HepG2 (cell line): ENCODE results near the gene TMEM186. TPM values are rescaled to one million over a fixed set of nuclear protein-coding genes. Genes with fewer than 3 reads are reported as not detected.

Experiments used
- ATF3 ChIP-seq: sonication (generic); formaldehyde crosslinking; IDR thresholded peaks from 2 replicates; pipeline ENCODE4 v1.4.0; 2020; ENCODE audit warnings: missing genetic modification reagents
- ATF4 ChIP-seq, 2 experiments: fragments of 450-650 bp in 1 of 2; sonication (generic) in 1 of 2; formaldehyde crosslinking; IDR thresholded peaks; 2 replicates each; pipeline versions ENCODE4 v1.5.0 to v1.8.0; 2020 to 2022; ENCODE audit warnings: mild to moderate bottlenecking in 1 of 2, missing genetic modification reagents in 1 of 2
- ELF3 ChIP-seq: IDR thresholded peaks from 2 replicates; pipeline ENCODE4 v1.6.1; 2016; ENCODE audit warnings: missing genetic modification reagents, missing compliant biosample characterization
- FOXA1 ChIP-seq, 2 experiments: fragments of 450-650 bp in 1 of 2; sonication (generic) in 1 of 2; formaldehyde crosslinking in 1 of 2; IDR thresholded peaks; 2 replicates each; pipeline versions ENCODE4 v1.4.0 to v1.6.1; 2016 to 2020; ENCODE audit warnings: missing genetic modification reagents in 1 of 2
- FOXC1 ChIP-seq: sonication (generic); formaldehyde crosslinking; IDR thresholded peaks from 2 replicates; pipeline ENCODE4 v1.8.0; 2022; ENCODE audit warnings: mild to moderate bottlenecking, missing genetic modification reagents, borderline replicate concordance
- FOXO1 ChIP-seq: sonication (generic); formaldehyde crosslinking; IDR thresholded peaks from 2 replicates; pipeline ENCODE4 v1.4.0; 2020; ENCODE audit warnings: missing genetic modification reagents
- GMEB2 ChIP-seq: IDR thresholded peaks from 2 replicates; pipeline ENCODE4 v1.6.1; 2016; ENCODE audit warnings: missing biosample characterization, missing genetic modification reagents, low read depth
- HNF4A ChIP-seq: sonication (generic); formaldehyde crosslinking; IDR thresholded peaks from 2 replicates; pipeline ENCODE4 v1.4.0; 2020; ENCODE audit warnings: missing genetic modification reagents
- HNRNPUL1 ChIP-seq: fragments of 200-400 bp; formaldehyde crosslinking; IDR thresholded peaks from 2 replicates; pipeline ENCODE4 v1.6.1; 2017; ENCODE audit warnings: low read depth, mild to moderate bottlenecking, low read length, moderate library complexity
- KMT2A ChIP-seq: sonication (generic); formaldehyde crosslinking; IDR thresholded peaks from 2 replicates; pipeline ENCODE4 v1.4.0; 2020; ENCODE audit warnings: missing genetic modification reagents
- MAFK ChIP-seq, 2 experiments: IDR thresholded peaks in 1 of 2; conservative IDR thresholded peaks in 1 of 2; 2 replicates each; pipeline ENCODE4 v1.6.1; 2011; ENCODE audit warnings: improper control_type of control experiment in 2 of 2, low read length in 2 of 2
- RFX5 ChIP-seq: IDR thresholded peaks from 2 replicates; pipeline ENCODE4 v1.6.1; 2011; ENCODE audit warnings: low read depth, low read length, improper control_type of control experiment
- SMAD9 ChIP-seq: sonication (generic); formaldehyde crosslinking; IDR thresholded peaks from 2 replicates; pipeline ENCODE4 v1.5.1; 2020; ENCODE audit warnings: mild to moderate bottlenecking, missing genetic modification reagents
- TAF15 ChIP-seq: fragments of 200-400 bp; formaldehyde crosslinking; IDR thresholded peaks from one replicate; pipeline ENCODE4 v1.6.1; 2018; ENCODE audit warnings: mild to moderate bottlenecking, low read depth, low read length; ENCODE audit not compliant: poor library complexity, severe bottlenecking
- WIZ ChIP-seq: sonication (generic); formaldehyde crosslinking; IDR thresholded peaks from 2 replicates; pipeline ENCODE4 v1.5.1; 2020; ENCODE audit warnings: mild to moderate bottlenecking, missing genetic modification reagents
- ZMYM2 ChIP-seq: sonication (generic); formaldehyde crosslinking; IDR thresholded peaks from 2 replicates; pipeline ENCODE4 v1.8.0; 2022; ENCODE audit warnings: mild to moderate bottlenecking, missing genetic modification reagents
- ZMYM4 ChIP-seq: sonication (generic); formaldehyde crosslinking; IDR thresholded peaks from 2 replicates; pipeline ENCODE4 v1.8.1; 2023; ENCODE audit warnings: mild to moderate bottlenecking, missing genetic modification reagents
- ZNF225 ChIP-seq: sonication (generic); formaldehyde crosslinking; IDR thresholded peaks from 2 replicates; pipeline ENCODE4 v1.4.0; 2020; ENCODE audit warnings: mild to moderate bottlenecking, missing genetic modification reagents
- ZNF382 ChIP-seq: sonication (generic); formaldehyde crosslinking; IDR thresholded peaks from 2 replicates; pipeline ENCODE4 v1.5.0; 2020; ENCODE audit warnings: missing genetic modification reagents, mild to moderate bottlenecking, borderline replicate concordance
- ZNF558 ChIP-seq: sonication (generic); formaldehyde crosslinking; IDR thresholded peaks from 2 replicates; pipeline ENCODE4 v1.9.0; 2022; ENCODE audit warnings: mild to moderate bottlenecking, missing genetic modification reagents, borderline replicate concordance
- ZSCAN9 ChIP-seq: IDR thresholded peaks from 2 replicates; pipeline ENCODE4 v1.6.1; 2016; ENCODE audit warnings: borderline replicate concordance
- polyA plus RNA-seq, 8 experiments: library from polyadenylated mRNA; depleted of rRNA in 3 of 8; stranded (reverse) in 7 of 8; unstranded in 1 of 8; fragments of >200 nt; fragmentation: Illumina TruSeq in 4 of 8; extraction: Trizol in 4 of 8; gene quantifications; 2 replicates each; pipeline versions ENCODE4 v1.2.1 to v1.2.3, GENCODE V29; 2011 to 2016; ENCODE audit warnings: low read depth in 4 of 8, missing spikeins in 1 of 8, mixed read lengths in 1 of 8; ENCODE audit not compliant: insufficient read depth in 1 of 8
- total RNA-seq, 5 experiments: library from RNA; depleted of rRNA; stranded (reverse); fragments of >200 nt; fragmentation: Illumina TruSeq; extraction: Trizol; gene quantifications; 2 replicates each; pipeline ENCODE4 v1.2.3, GENCODE V29; 2016; ENCODE audit warnings: low read depth in 1 of 5
- TF ChIP-seq, protein P1 (sequence below): sonication (generic); formaldehyde crosslinking; IDR thresholded peaks from 2 replicates; pipeline ENCODE4 v1.4.0; 2020; ENCODE audit warnings: missing genetic modification reagents, borderline replicate concordance

The TMEM186 gene
- total and polyA plus RNA-seq, 2 of the 13 experiments (the other 11 are each of a cell fraction or from before 2014, with no cell fraction given), result 16.2 to 19.3 TPM

DNA sequence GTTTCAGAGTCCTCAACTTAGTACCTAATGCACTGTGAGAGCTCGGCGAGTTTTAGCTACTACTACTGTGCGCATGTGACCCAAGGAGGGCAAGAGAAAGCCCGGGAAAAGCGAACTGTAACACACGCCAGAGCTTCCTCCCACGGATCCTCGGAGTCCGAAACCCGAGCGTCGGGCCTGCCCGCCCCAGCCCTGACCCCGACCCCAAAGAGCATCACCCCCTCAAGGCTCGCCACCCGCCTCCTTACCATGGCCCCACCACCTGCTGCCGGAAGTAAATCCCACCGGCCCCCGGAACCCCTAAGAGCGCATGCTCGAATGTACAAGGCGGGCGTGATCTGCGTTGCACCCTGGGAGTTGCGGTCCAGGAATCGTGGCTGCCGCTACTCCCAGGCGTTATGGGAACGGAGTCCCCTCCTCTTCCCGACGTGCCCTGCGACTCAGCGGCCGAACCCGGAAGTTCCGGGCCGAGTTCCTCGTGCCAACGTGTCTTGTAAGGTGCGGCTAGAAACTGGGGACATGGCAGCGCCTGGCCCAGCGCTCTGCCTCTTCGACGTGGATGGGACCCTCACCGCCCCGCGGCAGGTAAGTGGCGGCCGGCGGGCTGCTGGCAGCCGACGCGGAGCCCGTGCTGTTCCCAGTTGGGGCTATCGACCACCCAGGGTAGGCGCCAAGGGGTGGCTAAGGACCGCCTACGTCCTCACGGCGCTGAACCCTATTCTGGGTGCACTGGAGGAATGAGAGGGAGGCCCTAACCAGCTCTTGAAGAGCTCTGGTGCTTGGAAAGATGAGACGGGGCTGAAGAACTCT lies at the start of gene TMEM186, which contains the start of gene PMM2 (continued):
- peak; percentile 72 for TF ChIP-seq ATF3
- TF ChIP-seq ELF3 (CRISPR knock-in tag), result peak; percentile 100
- no peak for TF ChIP-seq FOXA1 (IDR thresholded peaks at IDR 0.05)
- no peak for TF ChIP-seq FOXA1 (CRISPR knock-in tag; IDR thresholded peaks at IDR 0.05)
- TF ChIP-seq KMT2A (CRISPR knock-in tag), result peak; percentile 100
- peak; percentile 93 for TF ChIP-seq FOXC1
- TF ChIP-seq ZNF558 (CRISPR knock-in tag), result peak; percentile 57; the same call in 1 of the 2 replicates
- TF ChIP-seq RFX5, result 0 out of 2 replicates have a peak, but pooled peaks have one; percentile 37
- peak; percentile 99 for TF ChIP-seq ZSCAN9 (CRISPR knock-in tag)
- TF ChIP-seq HNF4A (CRISPR knock-in tag), result 0 out of 2 replicates have a peak, but pooled peaks have one; percentile 31
- TF ChIP-seq ZMYM4, result peak; percentile 93
- TF ChIP-seq FOXO1 (CRISPR knock-in tag), result peak; percentile 51; the same call in 1 of the 2 replicates
- TF ChIP-seq GMEB2 (CRISPR knock-in tag), result peak; percentile 80
- TF ChIP-seq ZNF225 (CRISPR knock-in tag), result peak; percentile 100
- TF ChIP-seq ZMYM2 (CRISPR knock-in tag), result peak; percentile 59; the same call in 1 of the 2 replicates
- no peak for TF ChIP-seq ZNF382 (CRISPR knock-in tag)
- TF ChIP-seq MAFK (conservative IDR thresholded peaks at IDR 0.05 in 1 of 2, IDR thresholded peaks at IDR 0.05 in 1 of 2; ENCODE audit: low read length in 2 of 2), result no peak
- TF ChIP-seq HNRNPUL1, result no peak
- peak; percentile 72 for TF ChIP-seq WIZ (CRISPR knock-in tag)
- TF ChIP-seq TAF15, result peak; percentile 32
- TF ChIP-seq ATF4 (CRISPR knock-in tag; IDR thresholded peaks at IDR 0.05), result no peak; a peak in 1 of 4 replicates
- TF ChIP-seq, protein P1, sequence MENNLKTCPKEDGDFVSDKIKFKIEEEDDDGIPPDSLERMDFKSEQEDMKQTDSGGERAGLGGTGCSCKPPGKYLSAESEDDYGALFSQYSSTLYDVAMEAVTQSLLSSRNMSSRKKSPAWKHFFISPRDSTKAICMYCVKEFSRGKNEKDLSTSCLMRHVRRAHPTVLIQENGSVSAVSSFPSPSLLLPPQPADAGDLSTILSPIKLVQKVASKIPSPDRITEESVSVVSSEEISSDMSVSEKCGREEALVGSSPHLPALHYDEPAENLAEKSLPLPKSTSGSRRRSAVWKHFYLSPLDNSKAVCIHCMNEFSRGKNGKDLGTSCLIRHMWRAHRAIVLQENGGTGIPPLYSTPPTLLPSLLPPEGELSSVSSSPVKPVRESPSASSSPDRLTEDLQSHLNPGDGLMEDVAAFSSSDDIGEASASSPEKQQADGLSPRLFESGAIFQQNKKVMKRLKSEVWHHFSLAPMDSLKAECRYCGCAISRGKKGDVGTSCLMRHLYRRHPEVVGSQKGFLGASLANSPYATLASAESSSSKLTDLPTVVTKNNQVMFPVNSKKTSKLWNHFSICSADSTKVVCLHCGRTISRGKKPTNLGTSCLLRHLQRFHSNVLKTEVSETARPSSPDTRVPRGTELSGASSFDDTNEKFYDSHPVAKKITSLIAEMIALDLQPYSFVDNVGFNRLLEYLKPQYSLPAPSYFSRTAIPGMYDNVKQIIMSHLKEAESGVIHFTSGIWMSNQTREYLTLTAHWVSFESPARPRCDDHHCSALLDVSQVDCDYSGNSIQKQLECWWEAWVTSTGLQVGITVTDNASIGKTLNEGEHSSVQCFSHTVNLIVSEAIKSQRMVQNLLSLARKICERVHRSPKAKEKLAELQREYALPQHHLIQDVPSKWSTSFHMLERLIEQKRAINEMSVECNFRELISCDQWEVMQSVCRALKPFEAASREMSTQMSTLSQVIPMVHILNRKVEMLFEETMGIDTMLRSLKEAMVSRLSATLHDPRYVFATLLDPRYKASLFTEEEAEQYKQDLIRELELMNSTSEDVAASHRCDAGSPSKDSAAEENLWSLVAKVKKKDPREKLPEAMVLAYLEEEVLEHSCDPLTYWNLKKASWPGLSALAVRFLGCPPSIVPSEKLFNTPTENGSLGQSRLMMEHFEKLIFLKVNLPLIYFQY (CRISPR knock-in tag), result no peak
- TF ChIP-seq SMAD9, result peak; percentile 98
